WTC11 (cell line): ENCODE data around the gene MAPK7. TPM values are rescaled to one million over a fixed set of nuclear protein-coding genes. Genes with fewer than 3 reads are reported as not detected.

Experiments used
- ATAC-seq: fragments of 200-7000 bp; cut with Tn5 transposase; 2 replicates; pipeline ENCODE4 v1.10.0; 2021; ENCODE audit warnings: mild to moderate bottlenecking, moderate library complexity
- CTCF ChIA-PET: fragments of 300-600 bp; sonication (Branson Sonifier 250); formaldehyde crosslinking; loops from one replicate; lab custom pipeline; 2021; ENCODE audit warnings: antibody characterized with exemption; lab: Charles Lee
- POLR2A ChIA-PET: fragments of 350-600 bp; sonication (Branson Sonifier 250); formaldehyde crosslinking; loops from one replicate; lab custom pipeline; 2021; ENCODE audit warnings: antibody characterized with exemption; lab: Charles Lee
- DNase-seq: peaks from one replicate; pipeline ENCODE4 v3.0.0; 2021; ENCODE audit warnings: low spot score
- H3K27ac Mint-ChIP-seq: 2 replicates; pipeline ENCODE4 v1.8.0; 2021; ENCODE audit warnings: mixed read lengths
- H3K27me3 Mint-ChIP-seq: 2 replicates; pipeline ENCODE4 v1.8.0; 2021; ENCODE audit warnings: low read depth, mild to moderate bottlenecking, moderate library complexity, mixed read lengths
- H3K36me3 Mint-ChIP-seq: 2 replicates; pipeline ENCODE4 v1.8.0; 2021; ENCODE audit warnings: mixed read lengths
- H3K4me1 Mint-ChIP-seq: 2 replicates; pipeline ENCODE4 v1.8.0; 2022; ENCODE audit warnings: mixed read lengths
- H3K4me3 Mint-ChIP-seq: 2 replicates; pipeline ENCODE4 v1.8.0; 2021; ENCODE audit warnings: mild to moderate bottlenecking, moderate library complexity, mixed read lengths
- H3K9me3 Mint-ChIP-seq: 2 replicates; pipeline ENCODE4 v1.8.0; 2021; ENCODE audit warnings: mixed read lengths
- AFF4 ChIP-seq: sonication (generic); formaldehyde crosslinking; IDR thresholded peaks from 2 replicates; pipeline ENCODE4 v1.8.1; 2023; ENCODE audit warnings: mild to moderate bottlenecking, missing genetic modification reagents, borderline replicate concordance
- AR ChIP-seq: fragments of 250-450 bp; sonication (Bioruptor Pico); IDR thresholded peaks from 2 replicates; pipeline ENCODE4 v1.9.0; 2021; ENCODE audit warnings: mild to moderate bottlenecking
- ATF3 ChIP-seq: sonication (generic); formaldehyde crosslinking; conservative IDR thresholded peaks from 2 replicates; pipeline ENCODE4 v1.8.1; 2022; ENCODE audit warnings: mild to moderate bottlenecking, missing genetic modification reagents
- CREB1 ChIP-seq: sonication (generic); formaldehyde crosslinking; IDR thresholded peaks from 2 replicates; pipeline ENCODE4 v1.8.0; 2023; ENCODE audit warnings: mild to moderate bottlenecking, missing genetic modification reagents
- CREM ChIP-seq: sonication (generic); formaldehyde crosslinking; IDR thresholded peaks from 2 replicates; pipeline ENCODE4 v1.8.1; 2022; ENCODE audit warnings: mild to moderate bottlenecking, missing genetic modification reagents, moderate library complexity
- E2F1 ChIP-seq: sonication (generic); formaldehyde crosslinking; IDR thresholded peaks from 2 replicates; pipeline ENCODE4 v1.8.0; 2022; ENCODE audit warnings: mild to moderate bottlenecking, missing genetic modification reagents
- E2F4 ChIP-seq: sonication (generic); formaldehyde crosslinking; IDR thresholded peaks from 2 replicates; pipeline ENCODE4 v1.8.1; 2022; ENCODE audit warnings: low read depth, mild to moderate bottlenecking, moderate library complexity, missing genetic modification reagents, borderline replicate concordance
- GABPB1 ChIP-seq: sonication (generic); formaldehyde crosslinking; IDR thresholded peaks from 2 replicates; pipeline ENCODE4 v1.8.1; 2023; ENCODE audit warnings: mild to moderate bottlenecking, missing genetic modification reagents
- NR2C2 ChIP-seq: sonication (generic); formaldehyde crosslinking; IDR thresholded peaks from 2 replicates; pipeline ENCODE4 v1.8.0; 2022; ENCODE audit warnings: mild to moderate bottlenecking, missing genetic modification reagents
- PRRX2 ChIP-seq: fragments of 250-450 bp; sonication (Bioruptor Pico); IDR thresholded peaks from 2 replicates; pipeline ENCODE4 v1.8.0; 2021; ENCODE audit warnings: mild to moderate bottlenecking
- SMAD4 ChIP-seq: sonication (generic); formaldehyde crosslinking; IDR thresholded peaks from 2 replicates; pipeline ENCODE4 v1.8.0; 2022; ENCODE audit warnings: mild to moderate bottlenecking, missing genetic modification reagents
- USF2 ChIP-seq: sonication (generic); formaldehyde crosslinking; IDR thresholded peaks from 2 replicates; pipeline ENCODE4 v1.8.1; 2023; ENCODE audit warnings: mild to moderate bottlenecking, missing genetic modification reagents, moderate library complexity
- ZNF232 ChIP-seq: sonication (generic); formaldehyde crosslinking; IDR thresholded peaks from 2 replicates; pipeline ENCODE4 v1.8.0; 2022; ENCODE audit warnings: mild to moderate bottlenecking, missing genetic modification reagents
- ZNF263 ChIP-seq: sonication (generic); formaldehyde crosslinking; IDR thresholded peaks from 2 replicates; pipeline ENCODE4 v1.8.1; 2022; ENCODE audit warnings: low read depth, mild to moderate bottlenecking, moderate library complexity, missing genetic modification reagents
- ZNF396 ChIP-seq: fragments of 250-450 bp; sonication (Bioruptor Pico); IDR thresholded peaks from 2 replicates; pipeline ENCODE4 v1.8.0; 2021; ENCODE audit warnings: mild to moderate bottlenecking, moderate library complexity, borderline replicate concordance
- ZNF512 ChIP-seq: sonication (generic); formaldehyde crosslinking; IDR thresholded peaks from 2 replicates; pipeline ENCODE4 v1.8.1; 2022; ENCODE audit warnings: missing genetic modification reagents, borderline replicate concordance
- ZNF671 ChIP-seq: fragments of 250-450 bp; sonication (Bioruptor Pico); IDR thresholded peaks from 2 replicates; pipeline ENCODE4 v1.8.0; 2021; ENCODE audit warnings: mild to moderate bottlenecking
- total RNA-seq: library from RNA; stranded (reverse); gene quantifications from 3 replicates; pipeline ENCODE4 v1.2.3, GENCODE V29; 2021

Gene MAPK7
- total RNA-seq, 1 experiment from 2014 or later: 38.5 TPM

GRCh38 chr17:19339341-19339815 is 38.9 kb upstream of the MAPK7 start:
- ChIA-PET POLR2A (no interaction called here), CTCF (interaction anchor here (0.6 to 5.8 kb wide), 14 partner anchors 17 to 423 kb away, joined by 3 to 71 read pairs (median 8); partner anchors contain the start of genes B9D1, EPN2 and MAPK7)
- Mint-ChIP-seq H3K4me3 (0 out of 2 replicates have a peak overlapping the region, but pooled peaks have one; percentile 12), H3K9me3 (no peaks in the 10 kb centered on the region), H3K27ac (peak overlapping the region; percentile 95), H3K27me3 (no peaks in the 10 kb centered on the region), H3K4me1 (peaks cover 44% of the 10 kb centered on the region), H3K36me3 (0 out of 2 replicates have a peak, but pooled peaks cover 2% of the 10 kb centered on the region)
- ATAC-seq (peak; percentile 7; the same call in 1 of the 2 replicates), DNase-seq (peak; percentile 9)
- no peak for TF ChIP-seq E2F4
- TF ChIP-seq USF2 (CRISPR knock-in tag): peak; percentile 17; the same call in 1 of the 2 replicates

- POLR2A ChIA-PET: no interaction called here
- CTCF ChIA-PET: interaction anchor here (0.8 to 5.8 kb wide), 2 partner anchors 20 to 22 kb away, joined by 4 to 58 read pairs; partner anchors contain the start of gene B9D1
- Mint-ChIP-seq H3K4me1 (peaks cover 44% of the 10 kb centered on the region), H3K36me3 (peaks cover 3% of the 10 kb centered on the region; the same call in 1 of the 2 replicates), H3K27ac (peak overlapping the region; percentile 22; the same call in 1 of the 2 replicates), H3K4me3 (no peak overlapping the region), H3K9me3 (no peaks in the 10 kb centered on the region), H3K27me3 (no peaks in the 10 kb centered on the region)
- DNase-seq: peak; percentile 7
- TF ChIP-seq ZNF396 (CRISPR knock-in tag): no peak
- no peak for ATAC-seq
Measured at GRCh38 chr17:19341211-19341631, 37.1 kb upstream of the MAPK7 start.

GRCh38 chr17:19341641-19342610 is 36.4 kb upstream of the MAPK7 start:
- Mint-ChIP-seq H3K4me3 (no peak overlapping the region), H3K27ac (peak overlapping the region; percentile 22), H3K36me3 (peaks cover 3% of the 10 kb centered on the region; the same call in 1 of the 2 replicates), H3K9me3 (no peaks in the 10 kb centered on the region), H3K27me3 (no peaks in the 10 kb centered on the region), H3K4me1 (peaks cover 43% of the 10 kb centered on the region)
- peak; percentile 11 for DNase-seq
- ChIA-PET POLR2A (no interaction called here), CTCF (interaction anchor here (0.8 to 5.8 kb wide), 3 partner anchors 20 to 105 kb away, joined by 3 to 58 read pairs (median 4); partner anchors contain the start of gene B9D1)
- no peak for ATAC-seq
- TF ChIP-seq CREM (CRISPR knock-in tag) (no peak), PRRX2 (CRISPR knock-in tag) (no peak), CREB1 (CRISPR knock-in tag) (no peak), SMAD4 (no peak), ZNF671 (CRISPR knock-in tag) (no peak), NR2C2 (CRISPR knock-in tag) (no peak), ATF3 (no peak), E2F1 (CRISPR knock-in tag) (no peak), GABPB1 (CRISPR knock-in tag) (no peak), ZNF263 (CRISPR knock-in tag) (no peak), AR (CRISPR knock-in tag) (no peak), ZNF512 (no peak), ZNF232 (CRISPR knock-in tag) (no peak), AFF4 (CRISPR knock-in tag) (no peak)
